IMR-90 (cell line): ENCODE measurements around the gene FBXL13. TPM values are rescaled to one million over a fixed set of nuclear protein-coding genes. Genes with fewer than 3 reads are reported as not detected.
A peak's percentile ranks its signal among the peaks of the same experiment; 100 is the strongest.

ENCODE experiments used
- ATAC-seq: fragments of 200-7000 bp; cut with Tn5 transposase; 2 replicates; pipeline ENCODE4 v1.9.1; 2020; ENCODE audit warnings: low read depth, mild to moderate bottlenecking, moderate library complexity
- BruUV-seq: library from RNA; stranded (reverse); fragments of 400-500 nt; replicated peaks from 2 replicates; lab custom pipeline; 2021; lab: Mats Ljungman, UMichigan
- CTCF ChIA-PET: fragments of 300-600 bp; formaldehyde crosslinking; extraction: SDS; loops from one replicate; lab custom pipeline; 2021; ENCODE audit warnings: antibody characterized with exemption; lab: Yijun Ruan, JAX
- POLR2A ChIA-PET: fragments of 300-600 bp; sonication (Branson Sonifier 250); formaldehyde crosslinking; loops from one replicate; lab custom pipeline; 2022; ENCODE audit warnings: antibody characterized with exemption; ENCODE audit not compliant: unreplicated experiment; lab: Charles Lee
- DNase-seq: peaks from one replicate; pipeline ENCODE4 v3.0.0; 2013
- H2AFZ ChIP-seq: replicated peaks from 2 replicates; pipeline ENCODE3; 2013; ENCODE audit warnings: low read length, mild to moderate bottlenecking; ENCODE audit not compliant: poor library complexity
- H2AK5ac ChIP-seq: 2 replicates; pipeline ENCODE4 v1.6.1; 2013; ENCODE audit warnings: low read depth, low read length, inconsistent platforms
- H2AK9ac ChIP-seq: replicated peaks from 2 replicates; pipeline ENCODE3; 2013; ENCODE audit warnings: mild to moderate bottlenecking, low read depth, low read length, moderate library complexity; ENCODE audit not compliant: poor library complexity
- H2BK120ac ChIP-seq: 2 replicates; pipeline ENCODE4 v1.6.1; 2013; ENCODE audit warnings: low read depth, low read length, inconsistent platforms
- H2BK15ac ChIP-seq: 3 replicates; pipeline ENCODE4 v1.6.1; 2013; ENCODE audit warnings: low read depth, low read length, inconsistent platforms
- H2BK20ac ChIP-seq: 2 replicates; pipeline ENCODE4 v1.6.1; 2013; ENCODE audit warnings: low read depth, mild to moderate bottlenecking, inconsistent platforms, low read length, moderate library complexity
- H2BK5ac ChIP-seq: 2 replicates; pipeline ENCODE4 v1.6.1; 2013; ENCODE audit warnings: mild to moderate bottlenecking, low read depth, low read length, inconsistent platforms; ENCODE audit not compliant: poor library complexity, severe bottlenecking
- H3K14ac ChIP-seq: replicated peaks from 2 replicates; pipeline ENCODE4 v1.6.1; 2013; ENCODE audit warnings: low read depth, low read length, inconsistent platforms
- H3K18ac ChIP-seq: 2 replicates; pipeline ENCODE4 v1.6.1; 2013; ENCODE audit warnings: low read depth, low read length, control low read depth
- H3K23ac ChIP-seq: 2 replicates; pipeline ENCODE4 v1.6.1; 2013; ENCODE audit warnings: low read depth, low read length, inconsistent platforms
- H3K27ac ChIP-seq: 2 replicates; pipeline ENCODE4 v1.5.1; 2013; ENCODE audit warnings: mild to moderate bottlenecking, control low read depth, low read length; ENCODE audit not compliant: insufficient read depth
- H3K27me3 ChIP-seq: 2 replicates; pipeline ENCODE4 v1.6.1; 2013; ENCODE audit warnings: low read length; ENCODE audit not compliant: control insufficient read depth, insufficient read depth
- H3K36me3 ChIP-seq: 2 replicates; pipeline ENCODE4 v1.6.1; 2013; ENCODE audit warnings: low read length, mixed read lengths; ENCODE audit not compliant: control insufficient read depth, insufficient read depth
- H3K4ac ChIP-seq: 2 replicates; pipeline ENCODE4 v1.6.1; 2013; ENCODE audit warnings: low read depth, low read length, inconsistent platforms
- H3K4me1 ChIP-seq: 2 replicates; pipeline ENCODE4 v1.6.1; 2013; ENCODE audit warnings: low read length, mixed read lengths; ENCODE audit not compliant: control insufficient read depth, insufficient read depth
- H3K4me2 ChIP-seq: 2 replicates; pipeline ENCODE4 v1.6.1; 2013; ENCODE audit warnings: low read depth, mild to moderate bottlenecking, control low read depth, low read length, moderate library complexity
- H3K4me3 ChIP-seq: 2 replicates; pipeline ENCODE4 v1.5.1; 2013; ENCODE audit warnings: low read depth, mild to moderate bottlenecking, control low read depth, low read length, moderate library complexity; ENCODE audit not compliant: insufficient read depth
- H3K56ac ChIP-seq: 2 replicates; pipeline ENCODE4 v1.6.1; 2013; ENCODE audit warnings: low read length, inconsistent platforms; ENCODE audit not compliant: insufficient read depth; ENCODE audit errors: extremely low read depth
- H3K79me1 ChIP-seq, 2 experiments: 2 replicates each; pipeline ENCODE4 v1.6.1; 2013; ENCODE audit warnings: low read length in 2 of 2, inconsistent platforms in 1 of 2, low read depth in 1 of 2
- H3K9ac ChIP-seq: 2 replicates; pipeline ENCODE4 v1.6.1; 2013; ENCODE audit warnings: low read depth, low read length, control low read depth
- H3K9me1 ChIP-seq: 2 replicates; pipeline ENCODE4 v1.6.1; 2013; ENCODE audit warnings: low read length, inconsistent platforms; ENCODE audit not compliant: insufficient read depth
- H3K9me3 ChIP-seq: 2 replicates; pipeline ENCODE4 v1.6.1; 2013; ENCODE audit warnings: low read length; ENCODE audit not compliant: control insufficient read depth, insufficient read depth
- H4K20me1 ChIP-seq: 2 replicates; pipeline ENCODE4 v1.6.1; 2013; ENCODE audit warnings: low read length, inconsistent platforms; ENCODE audit not compliant: insufficient read depth
- H4K5ac ChIP-seq: 2 replicates; pipeline ENCODE4 v1.6.1; 2013; ENCODE audit warnings: mild to moderate bottlenecking, low read depth, low read length, control low read depth
- H4K8ac ChIP-seq, 2 experiments: 2 replicates each; pipeline ENCODE4 v1.6.1; 2013; ENCODE audit warnings: low read depth in 2 of 2, low read length in 2 of 2, control low read depth in 1 of 2, inconsistent platforms in 1 of 2
- H4K91ac ChIP-seq: 2 replicates; pipeline ENCODE4 v1.6.1; 2013; ENCODE audit warnings: low read depth, low read length, inconsistent platforms; ENCODE audit not compliant: insufficient read depth
- BHLHE40 ChIP-seq: fragments of 150-350 bp; IDR thresholded peaks from 2 replicates; pipeline ENCODE4 v1.6.1; 2016; ENCODE audit warnings: mild to moderate bottlenecking, low read depth, low read length
- CEBPB ChIP-seq: IDR thresholded peaks from 2 replicates; pipeline ENCODE4 v1.6.1; 2012; ENCODE audit warnings: low read depth, low read length, improper control_type of control experiment
- CHD1 ChIP-seq: IDR thresholded peaks from 2 replicates; pipeline ENCODE4 v1.6.1; 2012; ENCODE audit warnings: low read depth, low read length, improper control_type of control experiment
- FOS ChIP-seq: fragments of 150-350 bp; IDR thresholded peaks from 2 replicates; pipeline ENCODE4 v1.6.1; 2016; ENCODE audit warnings: low read depth, low read length
- MAFK ChIP-seq: IDR thresholded peaks from 2 replicates; pipeline ENCODE4 v1.6.1; 2012; ENCODE audit warnings: low read depth, low read length, improper control_type of control experiment
- MAZ ChIP-seq: IDR thresholded peaks from 2 replicates; pipeline ENCODE4 v1.6.1; 2012; ENCODE audit warnings: low read depth, mild to moderate bottlenecking, low read length, improper control_type of control experiment, moderate library complexity, borderline replicate concordance
- MXI1 ChIP-seq: IDR thresholded peaks from 2 replicates; pipeline ENCODE4 v1.6.1; 2012; ENCODE audit warnings: low read depth, mild to moderate bottlenecking, low read length, moderate library complexity, borderline replicate concordance
- NFE2L2 ChIP-seq: fragments of 150-350 bp; IDR thresholded peaks from 2 replicates; pipeline ENCODE4 v1.6.1; 2016; ENCODE audit warnings: low read depth, mild to moderate bottlenecking, low read length
- RAD21 ChIP-seq: IDR thresholded peaks from 2 replicates; pipeline ENCODE4 v1.6.1; 2012; ENCODE audit warnings: low read length, improper control_type of control experiment
- WGBS, 2 experiments: methylation state at CpG; one replicate each; pipeline versions ENCODE4 v1.1.5 to v1.1.7; 2013; ENCODE audit warnings: missing lambda C conversion rate in 2 of 2; ENCODE audit not compliant: insufficient read length in 1 of 2; ENCODE audit errors: extremely low coverage in 2 of 2; 5-methylcytosine and 5-hydroxymethylcytosine counted together
- dilution Hi-C: fragments of 300-500 bp; cut with HindIII; formaldehyde crosslinking; loops from one replicate; pipeline ENCODE4 v1.14.3; 2018; ENCODE audit warnings: low sequenced_read_pairs; ENCODE audit not compliant: unreplicated experiment
- in situ Hi-C: fragments of 300-500 bp; cut with MboI; formaldehyde crosslinking; loops from 3 replicates; pipeline ENCODE4 v1.14.3; 2019; ENCODE audit warnings: low sequenced_read_pairs, inconsistent platforms, mixed read lengths
- intact Hi-C: fragments of 100-400 bp; cut with micrococcal nuclease; formaldehyde crosslinking; loops from 2 replicates; pipeline ENCODE4 v1.10.0; 2022
- polyA plus RNA-seq, 3 experiments: library from polyadenylated mRNA; depleted of rRNA; stranded (reverse); fragments of >200 nt; gene quantifications; 2 replicates each; pipeline ENCODE4 v1.2.3, GENCODE V29; 2012; ENCODE audit warnings: low replicate concordance in 1 of 3
- total RNA-seq: library from RNA; depleted of rRNA; stranded (reverse); fragments of >200 nt; gene quantifications from 2 replicates; pipeline ENCODE4 v1.2.3, GENCODE V29; 2012

Gene FBXL13
- total and polyA plus RNA-seq, 2 of the 4 experiments (the other 2 are of a cell fraction), result 0.24 to 0.36 TPM

GRCh38 chr7:102836191-102836919, 238.2 kb downstream of the FBXL13 start:
- in situ Hi-C loops, result no loop called here
- H3K23ac ChIP-seq, result no peak overlapping the region
- no peaks in the 10 kb centered on the region for H3K9me1 ChIP-seq
- TF ChIP-seq MXI1 (no peak), MAZ (no peak), NFE2L2 (peak; percentile 42; the same call in 1 of the 2 replicates), CHD1 (no peak), RAD21 (peak; percentile 14; the same call in 1 of the 2 replicates), BHLHE40 (0 out of 2 replicates have a peak, but pooled peaks have one; percentile 11), FOS (peak; percentile 78), CEBPB (peak; percentile 50; the same call in 1 of the 2 replicates), MAFK (peak; percentile 66)
- peak overlapping the region; percentile 77; the same call in 1 of the 2 replicates for H3K18ac ChIP-seq
- no TSS peak for BruUV-seq
- no CpG with 5 or more reads among the region's 6 CpGs for WGBS, 2 experiments
- no peak overlapping the region for H3K4me3 ChIP-seq
- ATAC-seq, result peak; percentile 89
- no peaks in the 10 kb centered on the region for H4K20me1 ChIP-seq
- no peak overlapping the region for H2AK5ac ChIP-seq
- H2AK9ac ChIP-seq, result no peak overlapping the region
- no peaks in the 10 kb centered on the region for H3K27me3 ChIP-seq
- CTCF ChIA-PET, result interaction anchor here (0.6 kb wide), 1 partner anchor 226 kb away, joined by 3 read pairs; no protein-coding TSS in a partner anchor
- peak overlapping the region; percentile 72 for H2BK20ac ChIP-seq
- peak overlapping the region; percentile 69; the same call in 1 of the 2 replicates for H3K4me2 ChIP-seq
- peak overlapping the region; percentile 45; the same call in 1 of the 2 replicates for H4K5ac ChIP-seq
- no peak overlapping the region for H2AFZ ChIP-seq
- peak overlapping the region; percentile 68 for H2BK5ac ChIP-seq
- no peaks in the 10 kb centered on the region for H3K36me3 ChIP-seq
- H3K9me3 ChIP-seq, result no peaks in the 10 kb centered on the region
- dilution Hi-C loops, result no loop called here
- intact Hi-C loops, result loop anchor here (2.0 kb wide), 1 partner anchor 76 kb away; the partner anchor contains the start of gene LRRC17
- H4K8ac ChIP-seq, result no peak overlapping the region; a peak in 2 of 4 replicates
- peaks cover 12% of the 10 kb centered on the region for H3K4me1 ChIP-seq
- peak overlapping the region; percentile 70; the same call in 1 of the 2 replicates for H4K91ac ChIP-seq
- H3K27ac ChIP-seq, result peak overlapping the region; percentile 22; the same call in 1 of the 2 replicates
- H2BK15ac ChIP-seq, result 0 out of 3 replicates have a peak overlapping the region, but pooled peaks have one; percentile 47
- no peaks in the 10 kb centered on the region; a peak in 1 of 4 replicates for H3K79me1 ChIP-seq
- H3K9ac ChIP-seq, result no peak overlapping the region
- DNase-seq, result peak; percentile 95
- POLR2A ChIA-PET, result no interaction called here
- H3K56ac ChIP-seq, result peak overlapping the region; percentile 56; the same call in 1 of the 2 replicates
- no peak overlapping the region for H3K14ac ChIP-seq
- peak overlapping the region; percentile 74 for H2BK120ac ChIP-seq
- H3K4ac ChIP-seq, result no peak overlapping the region
